ENCODE measurements around the gene GXYLT2.

DNA sequence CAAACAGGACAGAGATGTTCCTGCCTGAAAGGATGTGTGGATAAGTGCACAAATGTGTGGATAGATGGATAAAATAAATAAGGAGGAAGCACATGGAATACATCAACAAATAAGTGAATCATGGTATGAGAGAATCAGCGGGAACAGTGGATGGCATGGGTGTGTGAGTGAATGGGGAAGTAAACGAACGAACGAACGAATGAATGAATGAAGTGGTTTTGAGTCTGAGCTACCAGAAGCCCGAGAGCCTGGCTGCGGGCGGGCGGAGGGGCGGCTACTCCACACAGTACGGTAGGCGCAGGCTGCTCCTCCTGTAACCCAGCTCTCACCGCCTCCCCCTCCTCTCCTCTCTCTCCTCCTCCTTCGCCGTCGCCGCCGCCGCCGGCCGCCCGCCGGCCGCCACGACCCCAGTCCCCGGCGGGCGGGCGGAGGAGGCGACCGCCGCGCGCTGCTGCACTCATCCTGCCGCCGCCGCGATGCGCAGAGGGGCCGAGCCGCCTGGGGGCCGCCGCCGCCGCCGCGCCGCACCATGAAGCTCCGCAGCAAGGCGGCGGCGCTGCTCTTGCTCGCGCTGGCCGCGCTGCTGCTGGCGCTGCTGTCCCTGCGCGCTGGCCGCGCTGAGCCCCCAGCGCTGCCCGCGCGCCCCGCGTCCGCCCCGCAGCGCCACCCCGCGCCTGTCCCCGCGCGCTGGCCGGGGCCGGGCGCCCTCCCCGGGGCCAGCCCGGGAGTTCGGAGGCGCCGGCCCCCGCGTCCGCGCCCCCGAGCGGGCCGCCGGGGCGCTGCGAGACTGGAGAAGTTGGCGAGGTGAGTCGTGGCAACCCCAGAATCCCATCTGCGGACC is at the start of gene GXYLT2:
- TF ChIP-seq, protein P1, sequence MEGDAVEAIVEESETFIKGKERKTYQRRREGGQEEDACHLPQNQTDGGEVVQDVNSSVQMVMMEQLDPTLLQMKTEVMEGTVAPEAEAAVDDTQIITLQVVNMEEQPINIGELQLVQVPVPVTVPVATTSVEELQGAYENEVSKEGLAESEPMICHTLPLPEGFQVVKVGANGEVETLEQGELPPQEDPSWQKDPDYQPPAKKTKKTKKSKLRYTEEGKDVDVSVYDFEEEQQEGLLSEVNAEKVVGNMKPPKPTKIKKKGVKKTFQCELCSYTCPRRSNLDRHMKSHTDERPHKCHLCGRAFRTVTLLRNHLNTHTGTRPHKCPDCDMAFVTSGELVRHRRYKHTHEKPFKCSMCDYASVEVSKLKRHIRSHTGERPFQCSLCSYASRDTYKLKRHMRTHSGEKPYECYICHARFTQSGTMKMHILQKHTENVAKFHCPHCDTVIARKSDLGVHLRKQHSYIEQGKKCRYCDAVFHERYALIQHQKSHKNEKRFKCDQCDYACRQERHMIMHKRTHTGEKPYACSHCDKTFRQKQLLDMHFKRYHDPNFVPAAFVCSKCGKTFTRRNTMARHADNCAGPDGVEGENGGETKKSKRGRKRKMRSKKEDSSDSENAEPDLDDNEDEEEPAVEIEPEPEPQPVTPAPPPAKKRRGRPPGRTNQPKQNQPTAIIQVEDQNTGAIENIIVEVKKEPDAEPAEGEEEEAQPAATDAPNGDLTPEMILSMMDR (IDR thresholded peaks at IDR 0.05): no peak
- no peak for TF ChIP-seq POLR2A (IDR thresholded peaks at IDR 0.05)

All from lower leg skin (tissue), 3 donors.